GM19455 (cell line): ENCODE data around the gene HIGD2B.
"Not testable (repeated sequence)": the region's sequence is repeated elsewhere in the genome, so short reads cannot be mapped to it uniquely, and the experiment has no call there.

ENCODE experiments used
- ATAC-seq: cut with Tn5 transposase; IDR thresholded peaks from one replicate; pipeline ENCODE4 v1.9.1; 2021; ENCODE audit not compliant: unreplicated experiment

The HIGD2B gene

DNA sequence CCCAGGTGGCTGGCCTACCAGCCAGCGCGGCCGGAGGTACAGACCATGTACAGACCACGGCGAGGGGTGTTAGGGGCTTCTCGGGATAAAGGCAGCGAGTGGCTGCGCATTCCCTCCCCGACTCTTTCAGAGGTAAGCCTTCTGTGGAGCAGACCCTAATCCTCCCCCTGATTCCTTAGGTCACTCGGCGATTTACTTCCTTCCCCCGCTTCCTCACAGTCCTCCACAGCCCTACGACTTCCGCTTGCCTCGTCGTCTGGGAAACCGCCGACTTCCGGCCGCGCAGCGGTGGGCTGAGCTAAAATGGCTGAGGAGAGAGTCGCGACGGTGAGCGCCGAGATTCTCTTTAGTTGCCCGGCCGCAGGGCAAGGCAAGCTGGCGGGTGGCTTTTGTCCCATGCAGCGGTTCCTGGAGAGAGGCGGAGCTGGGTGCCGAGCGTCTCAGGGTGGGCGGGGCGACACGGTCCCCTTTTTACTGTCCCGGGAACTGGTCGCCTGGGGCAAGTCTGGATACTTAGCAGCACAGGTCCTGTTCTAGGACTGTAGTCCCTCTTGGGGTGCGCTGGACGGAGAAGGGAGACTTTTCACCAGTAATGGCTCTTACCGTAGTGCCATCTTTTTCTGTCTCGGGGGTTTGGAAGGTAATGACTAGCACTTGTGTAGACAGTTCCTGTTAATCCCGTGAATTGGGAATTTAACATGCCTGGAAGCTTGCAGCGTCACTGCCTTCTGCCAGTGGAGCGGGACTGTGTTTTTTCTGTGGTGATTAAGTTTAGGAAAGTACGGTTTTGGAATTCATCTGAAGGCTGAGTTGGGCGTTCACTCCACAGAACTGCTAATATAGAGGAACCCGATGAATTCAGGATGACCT is at the start of gene HIGD2B, which contains the start of gene BBS4:
HIGD2B (minus strand) TSS at position 258 of the 870 bp plus-strand sequence. CDS start 9,808 bp downstream, outside the sequence.
BBS4 (plus strand) TSS at position 283 of the 870 bp plus-strand sequence; CDS start at position 304, 21 bp downstream.
- peak; percentile 95 for ATAC-seq

DNA sequence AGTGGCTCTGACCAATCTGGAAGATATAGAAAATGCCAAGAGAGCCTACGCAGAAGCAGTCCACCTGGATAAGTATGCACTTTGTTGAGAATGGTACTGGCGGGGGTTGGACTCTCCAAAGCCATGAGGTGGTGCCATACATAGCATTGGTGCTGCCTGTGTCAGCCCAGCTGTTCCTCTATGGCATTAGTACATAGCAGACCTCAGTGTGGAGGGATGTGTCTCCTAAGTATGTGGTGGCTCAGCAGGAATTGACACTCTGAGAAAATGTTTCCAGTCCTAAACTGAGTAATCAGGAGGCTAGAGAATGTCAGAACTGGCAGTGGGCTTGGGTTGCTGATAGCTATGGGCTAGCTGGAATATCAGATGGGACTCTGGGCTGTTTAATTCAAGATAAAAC is 49.1 kb upstream of the HIGD2B start:
- no peak for ATAC-seq

- ATAC-seq = no peak
Measured at GRCh38 chr15:72733941-72734738, 48.2 kb upstream of the HIGD2B start.

GRCh38 chr15:72732516-72732915 is 46.5 kb upstream of the HIGD2B start:
- no peak for ATAC-seq

DNA sequence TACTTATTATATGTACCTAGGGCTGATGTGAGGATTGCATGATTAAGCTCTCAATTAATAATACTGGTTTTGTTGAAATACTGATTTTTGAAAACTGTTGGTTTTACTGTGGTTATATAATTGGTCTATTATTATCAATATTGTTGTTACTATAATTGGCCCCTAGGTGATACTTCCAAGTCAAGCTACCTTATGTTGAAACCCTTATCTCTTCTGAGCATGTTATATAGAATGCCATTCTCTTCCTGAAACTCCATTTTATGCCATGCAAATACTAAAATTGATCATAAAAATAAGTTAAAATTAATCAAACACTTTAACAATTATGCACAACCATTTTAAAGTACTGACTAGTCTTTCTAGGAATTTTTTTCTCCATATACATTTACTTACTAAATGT is 46.1 kb upstream of the HIGD2B start:
- ATAC-seq = no peak

DNA sequence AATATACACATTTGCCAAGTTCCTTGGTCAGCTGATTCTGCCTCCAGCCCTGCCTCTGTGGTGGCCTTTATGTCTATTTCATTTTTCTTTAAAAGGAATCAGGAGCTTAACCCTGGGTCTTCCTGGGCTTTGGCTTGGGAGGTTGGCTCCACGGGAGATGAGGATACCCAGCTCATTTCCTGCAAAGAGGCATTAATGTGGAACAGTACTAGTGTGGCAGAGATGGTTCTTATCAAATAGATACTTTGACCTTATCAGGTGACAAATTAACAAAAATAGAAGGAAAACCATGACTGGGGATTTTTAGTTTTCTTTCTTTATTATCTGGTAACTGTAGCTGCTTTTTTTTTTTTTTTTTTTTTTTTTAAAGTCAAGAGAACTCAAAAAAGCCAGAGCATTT is 42.8 kb upstream of the HIGD2B start:
- ATAC-seq = no peak

GRCh38 chr15:72728249-72728648 is 42.3 kb upstream of the HIGD2B start:
- not testable (repeated sequence) for ATAC-seq

DNA sequence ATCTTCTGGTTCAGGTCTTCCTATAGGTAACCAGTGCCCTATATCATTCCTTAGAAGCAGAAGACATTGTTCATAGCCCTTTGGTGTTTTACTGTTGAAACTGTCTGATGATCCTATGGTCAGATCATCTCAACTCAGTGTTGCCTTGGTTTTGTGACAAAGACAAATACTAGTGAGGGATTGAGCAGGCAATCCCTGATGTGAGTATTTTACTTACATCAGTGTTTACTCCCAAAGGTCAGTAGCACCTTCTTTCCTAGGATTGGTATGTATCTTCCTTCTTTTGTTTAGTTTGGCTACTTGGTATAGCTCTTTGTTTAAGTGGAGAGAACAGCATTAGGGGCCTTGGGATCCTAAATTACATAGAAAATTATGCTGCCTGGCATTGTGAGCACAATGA is 41.2 kb upstream of the HIGD2B start:
- no peak for ATAC-seq

DNA sequence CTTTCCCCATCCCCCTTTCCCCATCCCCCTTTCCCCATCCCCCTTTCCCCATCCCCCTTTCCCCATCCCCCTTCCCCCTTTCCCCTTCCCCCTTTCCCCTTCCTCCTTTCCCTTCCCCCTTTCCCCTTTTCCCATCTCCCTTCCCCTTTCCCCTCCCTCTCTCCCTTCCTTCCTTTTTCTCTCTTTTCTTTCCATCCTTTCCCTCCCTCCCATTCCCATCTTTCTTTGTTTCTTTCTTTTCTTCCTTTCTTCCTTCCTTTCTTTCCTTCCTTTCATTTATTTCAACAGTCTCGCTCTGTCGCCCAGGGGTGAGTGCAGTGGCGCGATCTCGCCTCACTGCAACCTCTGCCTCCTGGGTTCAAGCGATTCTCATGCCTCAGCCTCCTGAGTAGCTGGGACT is 39.9 kb upstream of the HIGD2B start:
- ATAC-seq = not testable (repeated sequence)

GRCh38 chr15:72725446-72725845 is 39.5 kb upstream of the HIGD2B start:
- no peak for ATAC-seq

- ATAC-seq = no peak
Measured at GRCh38 chr15:72724028-72724427, 38.0 kb upstream of the HIGD2B start.

- no peak for ATAC-seq
Measured at GRCh38 chr15:72722071-72722696, 36.2 kb upstream of the HIGD2B start.

- not testable (repeated sequence) for ATAC-seq
Measured at GRCh38 chr15:72708551-72709303, 22.7 kb upstream of the HIGD2B start.

- ATAC-seq = no peak
Measured at GRCh38 chr15:72706266-72706665, 20.3 kb upstream of the HIGD2B start.

- no peak for ATAC-seq
Measured at GRCh38 chr15:72700076-72700475, 14.1 kb upstream of the HIGD2B start.

DNA sequence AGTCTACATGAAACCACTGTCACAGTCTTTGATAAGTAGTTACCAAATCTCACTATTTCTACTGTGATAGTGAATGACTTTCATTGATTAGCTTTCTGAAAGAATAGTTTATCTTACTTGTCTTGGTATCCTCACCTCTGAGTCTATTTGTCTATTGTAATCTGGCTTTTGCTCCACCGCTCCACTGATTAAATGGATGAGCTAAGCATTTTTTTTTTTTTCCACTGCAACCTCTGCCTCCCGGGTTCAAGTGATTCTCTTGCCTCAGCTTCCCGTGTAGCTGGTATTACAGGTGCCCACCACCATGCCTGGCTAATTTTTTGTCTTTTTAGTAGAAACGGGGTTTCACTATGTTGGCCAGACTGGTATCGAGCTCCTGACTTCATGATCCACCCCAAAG is 13.0 kb upstream of the HIGD2B start:
- ATAC-seq = no peak

DNA sequence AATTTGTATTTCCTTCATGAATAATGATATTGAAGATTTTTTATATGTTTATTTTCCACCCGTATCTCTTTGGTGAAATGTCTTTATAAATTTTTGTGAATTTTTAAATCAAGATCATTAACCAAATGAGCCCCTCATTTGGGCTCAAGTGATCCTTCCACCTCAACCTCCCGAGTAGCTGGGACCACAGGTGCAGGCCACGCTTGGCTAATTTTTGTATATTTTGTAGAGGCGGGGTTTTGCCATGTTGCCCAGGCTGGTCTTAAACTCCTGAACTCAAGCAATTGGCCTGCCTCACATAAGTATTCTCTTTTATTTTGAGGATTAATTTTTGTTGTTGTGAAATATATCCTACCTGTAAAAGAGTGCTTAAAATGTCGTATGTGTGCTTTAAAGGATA is 5.0 kb upstream of the HIGD2B start:
- no peak for ATAC-seq

- ATAC-seq = no peak
Measured at GRCh38 chr15:72688697-72689096, 2.7 kb upstream of the HIGD2B start.

DNA sequence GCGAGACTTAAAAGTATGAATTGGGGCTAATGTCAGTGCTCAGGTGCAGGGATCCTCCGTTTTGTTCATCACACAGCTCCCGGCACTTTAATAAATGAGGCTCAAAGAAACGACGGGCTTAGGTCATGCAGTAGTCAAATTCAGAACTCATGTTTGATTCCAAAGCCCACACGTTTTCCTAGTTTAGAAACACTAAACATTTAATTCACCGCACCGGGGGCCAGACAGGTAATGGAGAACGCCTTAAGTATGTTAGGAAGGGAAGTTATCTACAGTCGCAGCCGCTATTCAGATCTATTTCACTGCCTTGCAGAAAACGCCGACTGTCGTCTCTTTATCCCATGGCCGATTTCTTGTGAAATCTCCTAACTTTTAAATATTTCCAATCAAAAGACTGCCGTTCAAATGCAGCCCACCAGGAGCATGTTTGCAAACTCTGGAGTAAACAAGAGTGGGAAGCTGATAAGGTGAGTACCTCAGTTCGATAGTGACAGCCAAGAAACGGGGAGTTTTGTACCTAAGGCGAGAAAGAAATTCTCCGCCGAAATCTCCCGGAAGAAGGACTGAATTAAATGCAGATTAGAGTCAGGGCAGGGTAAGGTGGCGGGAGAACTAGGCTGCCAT is 569 bp downstream of the HIGD2B start:
- no peak for ATAC-seq

GRCh38 chr15:72682772-72683171 is 3.2 kb downstream of the HIGD2B start:
- no peak for ATAC-seq
